Measurements from ENCODE around the gene IER5L. TPM values are rescaled to one million over a fixed set of nuclear protein-coding genes. Genes with fewer than 3 reads are reported as not detected.

The IER5L gene
- total and polyA plus RNA-seq, 2 donors (not counting 3 experiments of a cell fraction or from before 2014, with no cell fraction given), result 5.3 to 12.3 TPM

DNA sequence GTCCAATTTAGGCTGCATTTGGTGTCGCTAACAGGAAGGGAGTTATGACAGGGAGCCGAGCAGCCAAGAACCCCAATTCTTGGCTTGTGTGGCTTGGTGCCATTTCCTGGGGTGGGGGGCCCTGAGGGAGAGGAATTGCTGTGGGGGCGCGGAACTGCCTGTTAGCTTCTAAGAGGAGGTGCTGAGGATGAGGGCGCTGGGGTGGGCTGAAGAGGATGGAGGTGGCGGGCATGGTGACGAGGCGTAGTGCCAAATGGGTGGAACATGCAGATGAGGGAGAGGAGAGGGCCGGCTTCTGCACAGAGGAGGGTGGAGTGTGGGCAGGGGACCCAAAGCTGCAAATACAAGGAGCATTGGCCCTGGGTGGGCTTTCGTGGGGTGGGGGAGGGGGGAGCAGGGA lies 27.9 kb downstream of the IER5L start:
- H3K27ac ChIP-seq (ENCODE audit: insufficient read depth, low read depth, low read length), result no peak overlapping the region
- no peaks in the 10 kb centered on the region for H3K9me1 ChIP-seq (replicated peaks; ENCODE audit: control insufficient read depth, extremely low read depth, insufficient read depth, low read length)
- BruUV-seq (replicated peaks), result no TSS peak
- DNase-seq (ENCODE audit: low read depth, low spot score) (no peak), FAIRE-seq (no peak)
- no peaks in the 10 kb centered on the region for H3K79me2 ChIP-seq (ENCODE audit: control insufficient read depth, insufficient read depth, low read length)
- H3K4me1 ChIP-seq (ENCODE audit: control insufficient read depth, extremely low read depth, insufficient read depth, low read length), result peaks cover 3% of the 10 kb centered on the region
- dilution Hi-C loops (cut with MboI; ENCODE audit: extremely low pct_ligation_motif_present, low sequenced_read_pairs) (no loop called here), intact Hi-C loops (cut with micrococcal nuclease) (no loop called here)
- no peaks in the 10 kb centered on the region for H4K20me1 ChIP-seq (replicated peaks; ENCODE audit: control insufficient read depth, extremely low read depth, insufficient read depth, low read length)
- TF ChIP-seq EZH2 (IDR thresholded peaks at IDR 0.05; ENCODE audit: borderline replicate concordance, low read depth, low read length, severe bottlenecking), result no peak
- TF ChIP-seq, protein P1, sequence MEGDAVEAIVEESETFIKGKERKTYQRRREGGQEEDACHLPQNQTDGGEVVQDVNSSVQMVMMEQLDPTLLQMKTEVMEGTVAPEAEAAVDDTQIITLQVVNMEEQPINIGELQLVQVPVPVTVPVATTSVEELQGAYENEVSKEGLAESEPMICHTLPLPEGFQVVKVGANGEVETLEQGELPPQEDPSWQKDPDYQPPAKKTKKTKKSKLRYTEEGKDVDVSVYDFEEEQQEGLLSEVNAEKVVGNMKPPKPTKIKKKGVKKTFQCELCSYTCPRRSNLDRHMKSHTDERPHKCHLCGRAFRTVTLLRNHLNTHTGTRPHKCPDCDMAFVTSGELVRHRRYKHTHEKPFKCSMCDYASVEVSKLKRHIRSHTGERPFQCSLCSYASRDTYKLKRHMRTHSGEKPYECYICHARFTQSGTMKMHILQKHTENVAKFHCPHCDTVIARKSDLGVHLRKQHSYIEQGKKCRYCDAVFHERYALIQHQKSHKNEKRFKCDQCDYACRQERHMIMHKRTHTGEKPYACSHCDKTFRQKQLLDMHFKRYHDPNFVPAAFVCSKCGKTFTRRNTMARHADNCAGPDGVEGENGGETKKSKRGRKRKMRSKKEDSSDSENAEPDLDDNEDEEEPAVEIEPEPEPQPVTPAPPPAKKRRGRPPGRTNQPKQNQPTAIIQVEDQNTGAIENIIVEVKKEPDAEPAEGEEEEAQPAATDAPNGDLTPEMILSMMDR (IDR thresholded peaks at IDR 0.05; ENCODE audit: extremely low read depth in 1 of 2, insufficient read depth in 1 of 2, low read depth in 1 of 2, low read length in 2 of 2), result no peak
- TF ChIP-seq POLR2AphosphoS5 (IDR thresholded peaks at IDR 0.05; ENCODE audit: insufficient read depth, low read depth, low read length), result no peak
- no peak for TF ChIP-seq POLR2A (IDR thresholded peaks at IDR 0.05; ENCODE audit: low read depth, low read length)
- no peaks in the 10 kb centered on the region for H3K9me3 ChIP-seq (replicated peaks; ENCODE audit: control insufficient read depth, insufficient read depth, low read length)
- H3K27me3 ChIP-seq (ENCODE audit: control insufficient read depth in 2 of 2, insufficient read depth in 2 of 2, low read length in 2 of 2), result no peaks in the 10 kb centered on the region
- ChIA-PET CTCF (interaction anchor here (1.1 to 1.8 kb wide), 3 partner anchors 11 to 24 kb away, joined by 3 to 5 read pairs (median 4); no protein-coding TSS in a partner anchor), POLR2A (no interaction called here)
- H2AFZ ChIP-seq (ENCODE audit: low read depth, low read length), result no peak overlapping the region
- no peak overlapping the region for H3K4me3 ChIP-seq (replicated peaks in 1 of 3; ENCODE audit: insufficient read depth in 1 of 3, low read depth in 1 of 3, low read length in 3 of 3)
- H3K4me2 ChIP-seq (ENCODE audit: insufficient read depth, low read length), result no peak overlapping the region
- H3K36me3 ChIP-seq (ENCODE audit: control insufficient read depth in 2 of 2, extremely low read depth in 1 of 2, insufficient read depth in 2 of 2, low read length in 2 of 2), result no peaks in the 10 kb centered on the region
- H3K9ac ChIP-seq (replicated peaks; ENCODE audit: extremely low read depth, insufficient read depth, low read length), result no peak overlapping the region

DNA sequence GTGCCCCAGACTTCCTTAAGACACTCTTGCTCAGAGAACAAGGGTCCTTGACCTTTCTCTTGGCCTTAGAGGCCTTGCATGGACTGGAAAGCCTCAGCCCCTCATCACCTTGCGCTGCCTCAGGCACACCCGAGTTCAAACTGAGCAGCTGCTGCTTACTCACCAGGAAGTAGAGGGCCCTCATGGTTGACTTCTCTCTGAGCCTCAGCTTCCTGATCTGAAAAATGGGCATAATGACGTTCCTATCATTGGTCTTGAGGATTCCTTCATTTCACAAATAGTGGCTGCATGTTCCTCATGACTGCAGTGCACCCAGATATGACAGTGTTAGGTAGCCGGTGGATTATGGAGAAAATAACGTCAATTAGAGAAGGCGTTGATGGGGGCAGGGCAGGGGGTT lies 28.6 kb downstream of the IER5L start:
- CTCF ChIA-PET, result interaction anchor here (0.9 to 1.8 kb wide), 4 partner anchors 11 to 25 kb away, joined by 3 to 5 read pairs (median 4); no protein-coding TSS in a partner anchor
- POLR2A ChIA-PET, result no interaction called here
- H3K27me3 ChIP-seq (ENCODE audit: control insufficient read depth in 2 of 2, insufficient read depth in 2 of 2, low read length in 2 of 2), result no peaks in the 10 kb centered on the region
- no peaks in the 10 kb centered on the region for H3K36me3 ChIP-seq (ENCODE audit: control insufficient read depth in 2 of 2, extremely low read depth in 1 of 2, insufficient read depth in 2 of 2, low read length in 2 of 2)
- no peaks in the 10 kb centered on the region for H3K9me1 ChIP-seq (replicated peaks; ENCODE audit: control insufficient read depth, extremely low read depth, insufficient read depth, low read length)
- no peaks in the 10 kb centered on the region for H3K9me3 ChIP-seq (replicated peaks; ENCODE audit: control insufficient read depth, insufficient read depth, low read length)
- intact Hi-C loops (cut with micrococcal nuclease), result no loop called here
- dilution Hi-C loops (cut with MboI; ENCODE audit: extremely low pct_ligation_motif_present, low sequenced_read_pairs), result no loop called here
- H3K79me2 ChIP-seq (ENCODE audit: control insufficient read depth, insufficient read depth, low read length), result no peaks in the 10 kb centered on the region
- H3K27ac ChIP-seq (ENCODE audit: insufficient read depth, low read depth, low read length), result no peak overlapping the region
- DNase-seq (ENCODE audit: low read depth, low spot score), result no peak
- TF ChIP-seq, protein P1 (IDR thresholded peaks at IDR 0.05; ENCODE audit: extremely low read depth in 1 of 2, insufficient read depth in 1 of 2, low read depth in 1 of 2, low read length in 2 of 2), result no peak
- TF ChIP-seq MYC (IDR thresholded peaks at IDR 0.05; ENCODE audit: low read depth, low read length) (no peak), EZH2 (IDR thresholded peaks at IDR 0.05; ENCODE audit: borderline replicate concordance, low read depth, low read length, severe bottlenecking) (no peak), GATA2 (IDR thresholded peaks at IDR 0.05; ENCODE audit: insufficient read depth, insufficient read length, low read depth, low read length) (no peak), FOS (IDR thresholded peaks at IDR 0.05; ENCODE audit: borderline replicate concordance, insufficient read depth, low read length) (no peak), JUN (IDR thresholded peaks at IDR 0.05; ENCODE audit: borderline replicate concordance, insufficient read depth, insufficient read length, low read depth) (no peak), POLR2AphosphoS5 (IDR thresholded peaks at IDR 0.05; ENCODE audit: insufficient read depth, low read depth, low read length) (no peak), POLR2A (IDR thresholded peaks at IDR 0.05; ENCODE audit: low read depth, low read length) (no peak)
- TF ChIP-seq, protein P2, sequence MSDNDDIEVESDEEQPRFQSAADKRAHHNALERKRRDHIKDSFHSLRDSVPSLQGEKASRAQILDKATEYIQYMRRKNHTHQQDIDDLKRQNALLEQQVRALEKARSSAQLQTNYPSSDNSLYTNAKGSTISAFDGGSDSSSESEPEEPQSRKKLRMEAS (IDR thresholded peaks at IDR 0.05; ENCODE audit: insufficient read depth, insufficient read length), result no peak
- peaks cover 3% of the 10 kb centered on the region for H3K4me1 ChIP-seq (ENCODE audit: control insufficient read depth, extremely low read depth, insufficient read depth, low read length)
- H4K20me1 ChIP-seq (replicated peaks; ENCODE audit: control insufficient read depth, extremely low read depth, insufficient read depth, low read length), result no peaks in the 10 kb centered on the region
- no peak overlapping the region for H3K4me3 ChIP-seq (replicated peaks in 1 of 3; ENCODE audit: insufficient read depth in 1 of 3, low read depth in 1 of 3, low read length in 3 of 3)
- BruUV-seq (replicated peaks), result no TSS peak
- H3K9ac ChIP-seq (replicated peaks; ENCODE audit: extremely low read depth, insufficient read depth, low read length), result no peak overlapping the region
- no peak overlapping the region for H2AFZ ChIP-seq (ENCODE audit: low read depth, low read length)
- FAIRE-seq, result no peak
- no peak overlapping the region for H3K4me2 ChIP-seq (ENCODE audit: insufficient read depth, low read length)

Data from endothelial cell of umbilical vein (primary cell).